HG03060 (cell line): Measurements from ENCODE around the gene NTSR2.

Source experiments
- ATAC-seq: cut with Tn5 transposase; IDR thresholded peaks from one replicate; pipeline ENCODE4 v1.9.1; 2021; ENCODE audit warnings: low read depth, moderate number of reproducible peaks; ENCODE audit not compliant: unreplicated experiment

NTSR2 gene

DNA sequence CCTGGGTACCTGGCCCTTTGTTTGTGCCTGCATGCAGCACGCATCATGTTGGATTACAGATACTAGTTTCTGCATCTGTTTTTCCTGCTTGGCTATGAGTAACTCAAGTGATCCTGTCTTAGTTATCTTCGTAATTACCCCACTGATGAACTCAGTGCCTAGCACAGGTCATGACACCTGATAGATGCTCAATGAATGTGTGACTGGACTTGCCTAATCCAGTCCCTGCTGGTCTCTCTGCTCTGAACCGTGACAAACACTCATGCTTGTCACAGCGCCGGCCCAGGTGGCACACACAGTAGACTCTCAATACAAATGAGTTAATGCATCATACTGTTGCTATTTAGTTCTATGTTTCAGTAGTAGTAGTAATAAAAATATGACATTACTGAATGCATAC is 31.2 kb upstream of the NTSR2 start:
- ATAC-seq, result peak; percentile 48

GRCh38 chr2:11699686-11700670 is 30.0 kb upstream of the NTSR2 start:
- ATAC-seq, result no peak

DNA sequence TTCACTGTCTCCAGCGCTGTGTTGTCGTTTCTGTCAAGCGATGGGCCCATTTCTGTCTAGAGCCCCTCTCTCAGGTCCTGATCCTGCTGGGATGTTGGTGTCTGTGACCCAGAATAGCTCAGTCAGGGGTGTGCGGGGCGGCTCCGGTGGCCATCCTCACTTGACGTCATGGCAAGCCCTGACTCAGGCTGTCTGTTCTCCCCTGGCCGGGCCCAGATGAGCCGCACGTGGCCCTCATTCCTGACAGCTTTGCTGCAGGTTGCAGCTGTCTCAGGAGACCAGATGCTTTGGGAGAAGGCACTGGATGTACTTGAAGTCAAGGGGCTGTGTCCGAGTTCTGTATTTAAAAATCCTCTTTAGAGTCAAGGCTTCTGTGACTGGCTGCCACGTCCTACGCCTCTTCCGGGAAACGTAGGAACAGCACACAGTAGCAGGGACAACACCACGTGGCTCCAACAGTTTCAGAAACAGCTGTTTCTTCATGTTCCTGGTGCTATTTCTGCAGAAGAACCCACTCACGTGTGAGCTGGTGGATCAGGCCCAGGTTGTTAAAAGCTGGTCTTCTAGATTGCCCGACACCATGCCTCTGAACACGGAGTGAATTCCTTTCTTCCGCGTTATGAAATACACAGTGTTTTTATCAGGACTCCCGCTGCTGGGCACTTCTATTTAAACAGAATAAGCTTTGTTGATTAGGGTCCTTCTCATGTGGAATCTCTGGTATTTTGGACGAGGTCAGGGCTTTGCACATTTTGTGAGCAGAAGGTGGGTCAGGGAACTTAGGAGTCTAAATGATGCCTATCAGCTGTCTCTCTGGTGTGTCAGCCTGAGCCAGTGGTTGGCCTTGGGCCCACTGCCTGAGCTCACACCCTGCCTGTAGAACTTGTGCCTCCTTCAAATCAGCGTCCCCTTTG is 28.3 kb upstream of the NTSR2 start:
- no peak for ATAC-seq

- no peak for ATAC-seq
Observed at GRCh38 chr2:11697103-11697871, 27.3 kb upstream of the NTSR2 start.

- ATAC-seq, result no peak
Observed at GRCh38 chr2:11696736-11697102, 26.7 kb upstream of the NTSR2 start.

- ATAC-seq, result no peak
Observed at GRCh38 chr2:11695576-11695975, 25.6 kb upstream of the NTSR2 start.

DNA sequence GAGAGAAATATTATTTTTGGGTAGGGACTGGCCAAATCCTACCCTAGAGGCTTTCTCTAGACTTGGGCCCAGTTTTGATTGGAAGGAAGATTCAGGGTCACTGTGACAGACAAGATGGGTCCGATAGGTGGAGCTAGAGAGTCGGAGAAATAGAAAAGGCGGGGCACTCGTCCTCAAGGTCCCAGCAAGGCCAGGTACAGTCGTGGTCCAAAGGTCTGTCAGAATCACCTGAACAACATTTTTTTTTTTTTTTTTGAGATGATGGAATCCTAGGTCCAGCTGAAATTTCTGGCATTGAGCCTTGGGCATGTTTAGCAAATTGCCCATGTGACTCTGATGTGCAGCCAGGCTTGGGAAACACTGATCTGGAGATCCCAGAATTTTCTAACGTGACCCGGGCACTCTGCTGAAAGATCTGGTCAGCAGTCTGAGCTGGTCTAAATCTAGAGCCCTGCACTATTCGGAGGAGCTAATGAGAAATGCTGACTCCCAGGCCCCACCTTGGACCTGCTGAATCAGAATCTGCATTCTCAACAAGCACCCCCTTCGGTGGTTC is 23.0 kb upstream of the NTSR2 start:
- ATAC-seq, result peak; percentile 43

DNA sequence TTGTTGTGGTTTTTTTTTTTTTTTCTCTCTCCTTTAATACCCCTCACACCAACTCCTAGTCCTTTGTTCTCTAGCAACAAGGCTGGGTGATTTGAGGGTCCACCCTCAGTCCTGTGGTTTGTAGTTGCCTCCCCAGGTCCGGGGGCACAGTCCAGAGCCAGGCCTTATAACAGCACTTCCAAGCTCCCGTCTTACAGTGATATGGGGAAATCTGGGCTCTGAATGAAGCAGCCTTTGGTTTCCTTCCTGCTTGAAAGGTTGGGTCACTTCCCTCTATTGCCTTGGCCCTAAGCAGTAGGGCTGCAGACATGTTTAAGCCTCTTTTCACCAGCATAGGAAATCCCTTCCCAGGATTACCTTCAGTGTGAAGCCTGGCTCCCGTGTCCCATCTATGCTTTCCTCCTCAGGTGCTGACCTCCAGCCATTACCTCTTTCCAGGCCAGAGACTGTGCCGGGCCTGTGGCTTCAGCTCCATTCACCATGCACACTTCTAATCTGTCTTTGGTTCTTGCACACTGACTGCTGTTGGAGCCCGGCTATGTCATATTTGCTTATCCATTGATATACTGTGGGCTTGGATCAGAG is 21.2 kb upstream of the NTSR2 start:
- no peak for ATAC-seq

GRCh38 chr2:11688222-11689069 is 18.5 kb upstream of the NTSR2 start:
- ATAC-seq, result peak; percentile 47

- ATAC-seq, result no peak
Observed at GRCh38 chr2:11687736-11688135, 17.7 kb upstream of the NTSR2 start.

- ATAC-seq, result no peak
Observed at GRCh38 chr2:11685906-11686470, 16.0 kb upstream of the NTSR2 start.

DNA sequence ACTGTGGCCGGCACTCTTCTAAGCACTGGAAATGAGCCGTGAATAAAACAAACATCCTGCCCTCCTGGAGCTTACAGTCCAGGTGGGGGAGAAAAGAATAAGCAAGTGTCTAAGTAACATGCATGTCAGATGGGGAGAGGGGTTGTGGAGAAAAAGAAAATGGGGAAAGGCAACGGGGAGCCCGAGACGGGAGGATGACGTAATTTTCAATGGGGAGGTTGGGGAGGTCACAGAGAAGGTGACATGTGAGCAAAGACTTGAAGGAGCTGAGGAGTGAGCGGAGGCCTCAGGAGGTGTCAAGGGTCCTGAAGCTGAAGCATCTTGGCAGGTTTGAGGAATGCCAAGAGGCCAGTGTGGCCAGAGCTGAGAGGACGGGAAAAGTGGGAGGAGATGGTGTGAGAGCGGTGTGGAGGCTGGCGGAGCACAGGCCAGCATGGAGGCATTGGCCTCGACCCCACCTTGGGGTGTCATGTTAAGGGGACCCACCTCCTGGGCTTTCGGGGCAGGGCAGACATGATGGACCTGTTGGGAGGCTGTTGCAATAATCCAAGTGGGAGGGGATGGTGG is 15.0 kb upstream of the NTSR2 start:
- no peak for ATAC-seq

GRCh38 chr2:11683966-11684365 is 14.0 kb upstream of the NTSR2 start:
- no peak for ATAC-seq

DNA sequence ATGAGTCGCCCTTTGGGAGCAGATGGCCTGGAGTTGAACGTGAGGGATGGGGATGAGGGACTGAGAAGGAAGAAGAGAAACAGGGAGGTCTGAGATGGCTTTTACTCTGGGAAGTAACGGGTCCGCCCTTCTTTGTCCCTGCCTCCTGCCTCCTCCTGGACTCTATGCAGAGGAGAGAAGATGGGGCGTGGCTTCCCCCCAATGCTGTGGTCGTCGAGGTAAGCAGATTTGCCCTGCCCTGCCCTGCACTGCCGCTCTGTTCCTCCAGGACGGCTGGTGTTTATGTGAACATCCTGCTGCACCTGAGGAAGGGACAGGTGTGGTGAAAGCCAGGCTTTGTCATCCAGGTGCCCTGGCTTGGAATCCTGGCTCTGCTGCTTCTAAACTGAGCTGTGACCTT is 13.5 kb upstream of the NTSR2 start:
- no peak for ATAC-seq

DNA sequence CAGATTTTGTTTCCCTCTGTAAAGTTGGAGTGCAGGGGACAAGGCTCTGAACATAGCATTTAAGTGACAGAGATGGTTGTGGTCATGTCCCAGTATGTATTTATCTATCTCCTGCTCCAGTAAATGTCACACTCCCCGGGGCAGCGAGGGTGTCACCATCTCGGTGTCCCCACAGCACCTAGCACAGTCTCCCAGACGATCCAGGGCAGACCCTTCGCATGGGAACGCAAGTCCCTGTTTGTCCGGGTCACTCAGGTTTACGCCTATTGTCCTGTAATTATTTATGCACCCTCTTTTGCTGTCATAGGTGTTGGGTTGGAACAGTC is 12.6 kb upstream of the NTSR2 start:
- ATAC-seq, result no peak

GRCh38 chr2:11681722-11682589 is 12.0 kb upstream of the NTSR2 start:
- ATAC-seq, result no peak

DNA sequence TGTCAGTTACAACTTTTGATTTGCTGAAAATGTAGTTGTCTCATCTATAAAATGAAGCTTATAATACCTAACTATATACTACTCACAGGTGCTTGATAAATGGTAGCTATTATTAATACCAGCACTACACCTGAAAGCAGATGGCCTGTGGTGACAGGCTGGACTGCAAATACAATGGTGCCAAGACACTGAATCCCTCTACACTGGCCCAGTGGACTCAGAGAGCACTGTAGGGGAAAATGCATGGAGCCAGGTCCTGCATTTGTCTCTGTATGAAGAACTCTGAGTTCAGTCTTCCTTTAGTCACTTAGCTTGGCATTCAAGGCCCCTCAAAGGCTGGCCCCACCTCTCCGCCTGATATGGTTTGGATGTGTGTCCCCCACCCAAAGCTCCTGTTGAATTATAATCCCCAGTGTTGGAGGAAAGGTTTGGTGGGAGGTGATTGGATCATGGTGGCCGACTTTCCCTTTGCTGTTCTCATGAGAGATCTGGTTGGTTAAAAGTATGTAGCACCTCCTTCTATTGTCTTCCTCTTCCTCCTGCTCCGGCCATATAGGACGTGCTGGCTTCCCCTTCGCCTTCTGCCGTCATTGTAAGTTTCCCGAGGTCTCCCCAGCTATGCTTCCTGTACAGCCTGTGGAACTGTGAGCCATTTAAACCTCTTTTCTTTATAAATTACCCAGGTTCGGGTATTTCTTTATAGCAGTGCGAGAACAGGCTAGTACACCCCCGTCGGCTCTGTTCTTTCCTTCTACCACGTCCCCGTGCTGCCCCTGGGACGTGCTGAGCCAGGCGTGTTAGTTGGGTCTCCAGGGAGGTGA is 11.1 kb upstream of the NTSR2 start:
- no peak for ATAC-seq
